H7 (cell line): ENCODE results near the gene C1orf167. TPM values are rescaled to one million over a fixed set of nuclear protein-coding genes. Genes with fewer than 3 reads are reported as not detected.

Experiments used
- DNase-seq: peaks from one replicate; pipeline ENCODE4 v3.0.0; 2012
- H3K27me3 ChIP-seq: 2 replicates; pipeline ENCODE4 v1.6.0; 2011; ENCODE audit warnings: mild to moderate bottlenecking, low read length; ENCODE audit not compliant: control insufficient read depth, insufficient read depth
- H3K36me3 ChIP-seq: replicated peaks from 2 replicates; pipeline ENCODE4 v1.5.1; 2011; ENCODE audit warnings: low read length; ENCODE audit not compliant: control insufficient read depth, insufficient read depth
- H3K4me3 ChIP-seq: 2 replicates; pipeline ENCODE4 v1.5.1; 2011; ENCODE audit warnings: low read depth, mild to moderate bottlenecking, control low read depth, low read length, moderate library complexity; ENCODE audit not compliant: insufficient read depth
- total RNA-seq: library from RNA; depleted of rRNA; stranded (reverse); fragments of >200 nt; shearing (Covaris generic); gene quantifications from 2 replicates; pipeline ENCODE4 v1.2.3, GENCODE V29; 2014

The C1orf167 gene
- total RNA-seq, 1 experiment from 2014 or later: 0.28 TPM

GRCh38 chr1:11746795-11747487 is 15.1 kb upstream of the C1orf167 start:
- DNase-seq: peak; percentile 48
- Histone ChIP-seq H3K4me3 (no peak overlapping the region), H3K27me3 (no peaks in the 10 kb centered on the region), H3K36me3 (peaks cover 10% of the 10 kb centered on the region)

- DNase-seq: peak; percentile 51
- Histone ChIP-seq H3K27me3 (no peaks in the 10 kb centered on the region), H3K36me3 (peaks cover 10% of the 10 kb centered on the region), H3K4me3 (no peak overlapping the region)
Observed at GRCh38 chr1:11748294-11749202, 13.4 kb upstream of the C1orf167 start.

DNA sequence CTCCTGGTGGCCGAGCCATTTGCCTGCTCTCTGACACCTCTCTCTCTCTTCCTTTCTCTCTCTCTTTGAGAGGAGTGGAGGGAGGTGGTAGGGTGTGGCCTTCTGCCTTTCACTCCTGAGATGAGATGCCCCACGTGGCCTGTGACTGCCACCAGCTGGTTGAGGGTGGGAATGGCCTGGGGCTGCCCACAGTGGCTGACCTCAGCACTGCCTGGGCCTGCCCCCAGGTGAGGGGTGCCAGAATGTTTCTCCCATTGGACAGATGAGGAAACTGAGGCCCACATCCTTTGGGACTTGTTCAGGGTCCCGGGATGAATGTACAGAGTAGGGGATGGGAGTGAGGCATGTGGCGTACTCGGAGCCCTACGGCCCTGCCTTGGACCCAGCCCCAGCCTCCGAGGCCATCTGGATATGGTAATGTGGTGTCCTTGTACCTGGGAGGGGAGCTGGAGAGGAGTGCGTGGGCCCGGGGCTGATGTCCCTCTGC is 12.7 kb upstream of the C1orf167 start:
- Histone ChIP-seq H3K27me3 (no peaks in the 10 kb centered on the region), H3K4me3 (no peak overlapping the region), H3K36me3 (peaks cover 10% of the 10 kb centered on the region)
- DNase-seq: peak; percentile 93

- DNase-seq: peak; percentile 41
- Histone ChIP-seq H3K4me3 (no peak overlapping the region), H3K36me3 (peaks cover 10% of the 10 kb centered on the region), H3K27me3 (no peaks in the 10 kb centered on the region)
Observed at GRCh38 chr1:11749996-11750395, 12.0 kb upstream of the C1orf167 start.

DNA sequence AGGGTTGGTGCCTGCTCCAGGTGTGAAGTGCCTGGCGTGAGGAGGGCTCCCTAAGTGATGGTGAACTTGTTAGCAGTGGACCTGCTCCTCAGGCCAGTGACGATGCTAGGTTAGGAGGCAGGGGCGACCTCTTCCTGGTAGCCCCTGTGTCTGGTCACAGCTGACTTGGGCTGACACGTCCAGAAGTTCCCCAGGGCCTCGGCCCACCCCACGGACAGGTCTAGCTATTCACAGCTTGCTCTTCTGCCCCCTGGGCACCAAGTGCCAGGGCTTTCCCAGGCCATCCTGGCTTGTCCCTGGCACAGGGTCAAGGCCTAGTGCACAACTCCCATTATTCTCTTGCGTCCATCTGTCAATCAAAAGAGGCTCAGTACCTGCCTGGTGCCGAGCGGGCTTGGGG is 10.9 kb upstream of the C1orf167 start:
- DNase-seq: peak; percentile 22
- Histone ChIP-seq H3K27me3 (no peaks in the 10 kb centered on the region), H3K36me3 (peaks cover 6% of the 10 kb centered on the region), H3K4me3 (no peak overlapping the region)

DNA sequence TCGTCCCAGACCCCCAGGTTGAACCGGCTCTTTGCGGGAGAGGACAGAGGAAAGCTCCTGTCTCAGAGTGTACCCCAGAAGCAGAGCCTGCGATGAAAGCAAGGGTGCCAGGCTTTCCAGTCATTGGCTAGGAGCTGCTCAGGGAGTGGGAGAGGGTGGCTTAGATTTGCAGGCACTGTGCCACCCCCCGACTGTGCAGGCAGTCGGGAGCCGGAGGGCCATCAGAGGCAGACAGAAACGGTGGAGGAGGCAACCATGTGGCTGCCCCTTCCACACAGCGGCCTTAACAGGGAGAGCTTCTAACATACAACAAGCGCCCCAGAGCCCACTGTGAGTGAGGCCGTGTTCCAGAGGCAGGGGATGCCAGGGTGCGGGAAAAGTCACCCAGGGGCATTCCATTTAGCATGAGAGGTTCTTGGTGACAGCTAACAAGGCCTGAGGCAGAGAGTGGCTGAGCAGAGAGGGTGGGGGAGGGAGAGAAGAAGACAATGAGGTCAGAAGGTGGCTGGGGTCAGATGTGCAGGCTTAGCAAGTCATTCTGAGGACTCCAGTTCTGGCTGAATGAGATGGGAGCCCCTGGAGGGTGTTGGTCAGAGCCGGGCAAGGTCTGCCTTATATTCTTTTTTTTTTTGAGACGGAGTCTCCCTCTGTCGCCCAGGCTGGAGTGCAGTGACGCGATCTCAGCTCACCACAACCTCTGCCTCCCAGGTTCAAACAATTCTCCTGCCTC is 9.5 kb upstream of the C1orf167 start:
- H3K27me3 ChIP-seq: no peaks in the 10 kb centered on the region
- H3K4me3 ChIP-seq: no peak overlapping the region
- H3K36me3 ChIP-seq: peaks cover 4% of the 10 kb centered on the region; the same call in 1 of the 2 replicates
- DNase-seq: peak; percentile 53

DNA sequence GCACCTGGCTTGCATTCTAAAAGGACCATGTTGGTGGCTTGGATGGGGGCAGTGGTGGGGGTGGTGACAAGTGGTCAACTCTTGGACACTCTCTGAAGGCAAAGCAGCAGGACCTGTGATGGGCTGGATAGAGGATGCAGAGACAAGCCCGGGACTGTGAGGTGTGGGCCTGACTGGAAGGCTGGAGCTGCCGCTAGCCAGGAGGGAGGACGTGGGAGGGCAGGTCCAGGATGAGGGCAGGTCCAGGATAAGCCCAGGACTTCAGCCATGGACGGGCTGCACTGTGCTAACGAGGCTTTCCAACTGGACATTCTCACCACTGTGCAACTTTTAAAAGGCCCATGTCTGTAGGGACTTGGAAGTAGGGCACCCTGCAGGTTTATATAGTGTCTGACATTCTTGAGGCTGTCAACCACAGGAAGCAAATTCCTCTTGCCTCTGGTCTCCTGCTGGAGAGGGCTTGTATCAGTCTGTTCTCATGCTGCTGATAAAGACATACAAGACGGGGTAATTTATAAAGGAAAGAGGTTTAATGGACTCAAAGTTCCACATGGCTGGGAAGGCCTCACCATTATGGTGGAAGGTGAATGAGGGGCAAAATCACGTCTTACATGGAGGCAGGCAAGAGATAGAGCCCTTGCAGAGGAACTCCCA is 8.3 kb upstream of the C1orf167 start:
- DNase-seq: peak; percentile 59
- Histone ChIP-seq H3K27me3 (no peaks in the 10 kb centered on the region), H3K4me3 (no peak overlapping the region), H3K36me3 (peaks cover 4% of the 10 kb centered on the region; the same call in 1 of the 2 replicates)

DNA sequence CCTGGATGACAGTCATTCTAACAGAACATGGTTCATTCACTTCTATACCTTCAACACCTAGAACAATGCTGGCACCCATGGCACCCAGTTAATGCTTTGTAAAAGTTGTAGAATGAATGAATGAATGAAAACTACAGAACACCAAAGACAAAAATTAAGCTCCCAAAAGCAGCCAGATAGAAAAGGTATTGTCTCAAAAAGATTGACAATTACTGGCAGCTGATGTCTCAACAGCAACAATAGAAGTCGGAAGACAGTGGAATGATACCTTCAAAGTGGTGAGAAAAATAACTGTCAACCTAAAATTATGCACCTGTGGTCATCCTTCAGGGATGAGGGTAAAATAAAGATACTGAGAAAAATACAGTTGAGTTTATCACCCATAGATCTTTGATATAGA is 4.9 kb upstream of the C1orf167 start:
- H3K36me3 ChIP-seq: no peaks in the 10 kb centered on the region
- no peak for DNase-seq
- peaks cover 18% of the 10 kb centered on the region for H3K27me3 ChIP-seq
- H3K4me3 ChIP-seq: no peak overlapping the region

DNA sequence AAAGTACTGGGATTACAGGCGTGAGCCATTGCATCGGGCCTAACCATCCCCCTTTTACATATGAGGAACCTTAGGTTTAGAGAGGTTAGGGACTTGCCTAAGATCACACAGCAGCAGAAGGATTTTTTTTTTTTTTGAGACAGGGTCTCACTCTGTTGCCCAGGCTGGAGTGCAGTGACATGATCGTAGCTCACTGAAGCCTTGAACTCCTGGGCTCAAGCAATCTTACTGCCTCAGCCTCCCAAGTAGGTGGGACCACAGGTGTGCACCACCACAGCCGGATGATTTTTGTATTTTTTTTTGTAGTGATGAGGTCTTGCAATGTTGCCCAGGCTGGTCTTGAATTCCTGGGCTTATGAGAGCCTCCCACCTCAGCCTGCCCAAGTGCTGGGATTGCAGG is 2.2 kb upstream of the C1orf167 start:
- H3K27me3 ChIP-seq: peaks cover 24% of the 10 kb centered on the region
- DNase-seq: no peak

GRCh38 chr1:11761285-11761684 is 708 bp upstream of the C1orf167 start:
- no peak overlapping the region for H3K4me3 ChIP-seq
- DNase-seq: no peak
- H3K36me3 ChIP-seq: no peaks in the 10 kb centered on the region
- peaks cover 24% of the 10 kb centered on the region for H3K27me3 ChIP-seq

More for the DNA sequence above, 2.2 kb upstream of the C1orf167 start:
- no peaks in the 10 kb centered on the region for H3K36me3 ChIP-seq
- no peak overlapping the region for H3K4me3 ChIP-seq

DNA sequence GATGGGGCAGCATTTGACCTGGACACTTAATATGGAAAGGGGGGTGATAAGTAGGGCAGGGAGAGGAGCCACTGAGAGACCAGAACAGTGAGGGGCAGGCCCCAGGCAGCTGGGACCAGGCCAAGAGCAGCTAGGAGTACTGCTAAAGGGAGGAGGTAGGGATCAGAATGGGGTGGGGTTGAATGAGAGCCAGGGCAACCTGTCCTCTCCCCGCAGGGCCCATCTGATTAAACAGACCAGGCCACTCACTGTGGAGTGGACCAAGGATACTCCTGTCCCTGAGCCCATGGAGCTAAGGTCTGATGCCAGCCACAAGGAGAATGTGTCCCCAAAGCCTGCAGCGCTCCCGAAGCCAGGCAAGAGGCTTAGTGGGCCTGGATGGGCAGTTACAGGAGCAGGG is 2.1 kb downstream of the C1orf167 start:
- Histone ChIP-seq H3K4me3 (no peak overlapping the region), H3K36me3 (no peaks in the 10 kb centered on the region), H3K27me3 (peaks cover 24% of the 10 kb centered on the region)
- DNase-seq: peak; percentile 45

- Histone ChIP-seq H3K27me3 (peaks cover 24% of the 10 kb centered on the region), H3K36me3 (no peaks in the 10 kb centered on the region), H3K4me3 (no peak overlapping the region)
- DNase-seq: peak; percentile 45
Observed at GRCh38 chr1:11764519-11764918, 2.5 kb downstream of the C1orf167 start.

DNA sequence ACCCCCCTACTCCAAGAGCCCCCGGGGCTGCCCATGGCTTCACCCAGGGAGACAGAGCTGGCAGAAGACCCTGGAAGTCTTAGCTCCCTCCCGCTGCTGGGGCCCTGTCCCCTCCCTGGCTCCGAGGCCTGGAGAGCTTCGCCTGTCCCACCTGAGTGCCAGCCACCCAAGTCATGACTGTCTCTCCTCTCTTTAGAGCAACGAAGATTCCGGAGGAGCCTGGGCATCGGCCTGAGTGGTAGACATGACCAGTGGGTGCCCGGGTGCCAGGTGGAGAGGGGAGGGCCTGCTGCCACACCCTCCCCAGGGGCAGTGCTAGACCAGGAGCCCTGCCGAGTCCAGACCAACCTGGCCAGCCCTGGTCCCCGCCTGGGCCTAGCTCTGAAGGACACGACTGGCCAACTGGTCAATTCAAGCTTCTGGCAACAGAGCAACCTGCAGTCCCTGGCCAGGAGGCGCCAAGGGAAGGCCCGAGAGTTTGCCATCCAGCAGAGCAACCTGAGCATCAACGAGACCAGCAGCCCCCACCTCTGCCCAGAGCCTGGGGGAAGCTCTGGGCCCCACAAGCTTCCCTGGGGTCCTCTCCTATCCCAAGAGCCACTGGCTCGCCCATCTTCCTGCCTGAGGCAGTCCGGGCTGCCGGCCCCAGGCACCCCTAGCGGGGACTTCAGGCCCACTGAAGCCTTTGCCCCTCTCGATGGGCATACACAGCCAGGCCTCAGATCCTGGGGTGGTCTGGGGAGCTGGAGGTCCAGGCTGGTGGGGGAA is 3.9 kb downstream of the C1orf167 start:
- no peak overlapping the region for H3K4me3 ChIP-seq
- peaks cover 17% of the 10 kb centered on the region for H3K27me3 ChIP-seq
- peak; percentile 64 for DNase-seq
- no peaks in the 10 kb centered on the region for H3K36me3 ChIP-seq
